Gastrocnemius medialis (tissue), 4 donors: ENCODE results near the gene TUBB6.

Experiments
- CTCF ChIP-seq, 5 experiments: fragments of 450-650 bp in 3 of 5; fragments of 200-600 bp in 2 of 5; sonication (generic) in 2 of 5; IDR thresholded peaks in 4 of 5; conservative IDR thresholded peaks in 1 of 5; 1 replicate in 4 of 5; 2 replicates in 1 of 5; pipeline ENCODE4 v1.5.1; 2016 to 2019; ENCODE audit warnings: antibody characterized with exemption in 5 of 5, mild to moderate bottlenecking in 3 of 5, moderate library complexity in 3 of 5
- POLR2A ChIP-seq, 2 donors: fragments of 450-650 bp; IDR thresholded peaks; one replicate each; pipeline ENCODE4 v1.6.1; 2017; ENCODE audit warnings: antibody characterized with exemption in 2 of 2, mild to moderate bottlenecking in 2 of 2, moderate library complexity in 2 of 2

GRCh38 chr18:12287131-12287681 is 20.8 kb upstream of the TUBB6 start:
- TF ChIP-seq POLR2A (IDR thresholded peaks at IDR 0.05) = no peak
- TF ChIP-seq CTCF (IDR thresholded peaks at IDR 0.05 in 4 of 5, conservative IDR thresholded peaks at IDR 0.05 in 1 of 5) = no peak
